GM21576 (cell line): ENCODE results near the gene TGM4.
"Not testable (repeated sequence)": the region's sequence is repeated elsewhere in the genome, so short reads cannot be mapped to it uniquely, and the experiment has no call there.

Experiments used
- ATAC-seq: cut with Tn5 transposase; IDR thresholded peaks from one replicate; pipeline ENCODE4 v1.9.1; 2021; ENCODE audit warnings: mild to moderate bottlenecking, moderate library complexity; ENCODE audit not compliant: unreplicated experiment

Gene TGM4

DNA sequence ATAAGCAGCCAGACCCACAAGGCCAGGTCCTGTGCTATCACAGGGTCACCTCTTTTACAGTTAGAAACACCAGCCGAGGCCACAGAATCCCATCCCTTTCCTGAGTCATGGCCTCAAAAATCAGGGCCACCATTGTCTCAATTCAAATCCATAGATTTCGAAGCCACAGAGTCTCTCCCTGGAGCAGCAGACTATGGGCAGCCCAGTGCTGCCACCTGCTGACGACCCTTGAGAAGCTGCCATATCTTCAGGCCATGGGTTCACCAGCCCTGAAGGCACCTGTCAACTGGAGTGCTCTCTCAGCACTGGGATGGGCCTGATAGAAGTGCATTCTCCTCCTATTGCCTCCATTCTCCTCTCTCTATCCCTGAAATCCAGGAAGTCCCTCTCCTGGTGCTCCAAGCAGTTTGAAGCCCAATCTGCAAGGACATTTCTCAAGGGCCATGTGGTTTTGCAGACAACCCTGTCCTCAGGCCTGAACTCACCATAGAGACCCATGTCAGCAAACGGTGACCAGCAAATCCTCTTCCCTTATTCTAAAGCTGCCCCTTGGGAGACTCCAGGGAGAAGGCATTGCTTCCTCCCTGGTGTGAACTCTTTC, 39.6 kb downstream of the TGM4 start:
- ATAC-seq = no peak

GRCh38 chr3:44914936-44915335, 40.5 kb downstream of the TGM4 start:
- no peak for ATAC-seq

DNA sequence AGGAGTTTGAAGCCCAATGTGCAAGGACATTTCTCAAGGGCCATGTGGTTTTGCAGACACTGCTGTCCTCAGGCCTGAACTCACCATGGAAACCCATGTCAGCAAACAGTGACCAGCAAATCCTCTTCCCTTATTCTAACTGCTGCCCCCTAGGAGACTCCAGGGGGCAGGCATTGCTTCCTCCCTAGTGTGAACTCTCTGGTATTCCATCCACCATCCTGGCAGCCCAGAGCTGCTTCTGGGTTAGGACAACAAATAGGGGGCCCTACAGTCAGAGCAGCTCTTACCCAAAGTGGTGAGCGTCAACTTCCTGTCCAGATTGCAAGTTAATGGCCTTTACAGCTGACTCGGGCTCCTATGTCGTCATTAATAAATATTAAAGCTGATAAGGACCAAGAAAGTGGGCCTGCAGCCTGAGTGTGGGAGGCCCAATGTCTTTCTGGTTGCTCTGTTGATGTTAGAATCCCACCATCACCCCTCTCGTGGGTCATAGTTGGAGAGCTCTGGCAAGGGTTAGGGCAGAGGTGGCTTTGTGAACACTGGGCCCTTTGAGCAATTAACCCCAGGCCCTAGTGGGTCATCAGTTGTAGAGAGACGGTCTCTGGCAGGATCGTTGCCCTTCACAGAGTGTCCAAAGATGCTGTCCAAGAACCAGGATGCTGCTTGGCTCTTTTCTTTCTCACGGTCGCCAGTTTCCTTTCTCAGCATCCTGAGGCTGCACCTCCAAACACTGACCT, 41.5 kb downstream of the TGM4 start:
- ATAC-seq = no peak

GRCh38 chr3:44918087-44918486, 43.7 kb downstream of the TGM4 start:
- ATAC-seq = no peak

- no peak for ATAC-seq
Observed at GRCh38 chr3:44918581-44918980, 44.2 kb downstream of the TGM4 start.

GRCh38 chr3:44920081-44920480, 45.7 kb downstream of the TGM4 start:
- ATAC-seq = no peak

GRCh38 chr3:44923632-44924456, 49.4 kb downstream of the TGM4 start:
- no peak for ATAC-seq

DNA sequence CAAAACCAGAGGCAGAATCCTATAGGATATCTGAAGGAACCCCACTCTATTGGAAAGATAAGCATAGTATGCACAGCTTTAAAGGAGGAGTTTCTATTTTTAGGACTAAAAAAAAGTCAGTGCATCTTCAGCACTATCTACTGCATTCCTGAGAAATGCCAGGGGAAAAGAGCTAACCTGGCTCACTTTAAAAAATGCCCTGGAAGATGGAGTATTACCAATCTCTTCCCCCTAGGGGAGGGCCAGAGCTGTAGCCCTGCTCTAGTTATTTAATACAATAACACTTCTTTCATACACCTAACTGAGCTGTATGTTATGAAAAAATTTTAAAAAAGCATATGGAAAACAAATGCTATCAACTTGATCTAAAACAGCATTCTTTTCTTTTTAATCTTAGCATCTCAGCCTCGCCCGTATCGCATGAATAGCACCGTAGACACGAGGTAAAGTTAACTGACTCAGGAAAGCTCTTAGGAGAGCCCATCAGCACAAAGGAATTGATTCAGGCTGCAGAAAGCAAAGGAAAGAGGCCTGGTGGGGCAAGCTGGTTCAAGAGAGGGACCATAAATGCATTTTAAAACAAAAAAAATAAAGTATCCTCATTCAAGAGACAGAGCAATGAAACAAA, 50.2 kb downstream of the TGM4 start:
- ATAC-seq = no peak

DNA sequence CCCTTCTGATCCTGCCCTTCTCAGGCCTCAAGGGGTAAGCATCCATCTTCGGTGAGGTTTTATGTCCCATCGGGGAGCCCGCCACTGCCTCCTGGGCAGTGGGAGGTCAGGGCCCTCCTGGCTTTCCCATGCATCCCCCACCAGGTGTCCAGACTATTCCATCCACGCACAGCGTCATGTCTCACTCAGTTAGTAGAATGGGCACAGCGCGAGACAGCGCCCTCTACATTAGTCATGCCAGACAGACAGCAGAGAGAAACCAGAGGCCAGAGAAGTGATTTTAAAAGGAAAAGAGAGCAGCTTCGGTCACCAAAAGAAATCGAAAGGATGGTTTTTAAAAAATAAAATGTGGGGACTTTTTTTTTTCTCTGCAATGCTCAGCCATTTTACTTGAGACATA, 51.8 kb downstream of the TGM4 start:
- ATAC-seq = no peak

GRCh38 chr3:44926921-44927320, 52.5 kb downstream of the TGM4 start:
- no peak for ATAC-seq

DNA sequence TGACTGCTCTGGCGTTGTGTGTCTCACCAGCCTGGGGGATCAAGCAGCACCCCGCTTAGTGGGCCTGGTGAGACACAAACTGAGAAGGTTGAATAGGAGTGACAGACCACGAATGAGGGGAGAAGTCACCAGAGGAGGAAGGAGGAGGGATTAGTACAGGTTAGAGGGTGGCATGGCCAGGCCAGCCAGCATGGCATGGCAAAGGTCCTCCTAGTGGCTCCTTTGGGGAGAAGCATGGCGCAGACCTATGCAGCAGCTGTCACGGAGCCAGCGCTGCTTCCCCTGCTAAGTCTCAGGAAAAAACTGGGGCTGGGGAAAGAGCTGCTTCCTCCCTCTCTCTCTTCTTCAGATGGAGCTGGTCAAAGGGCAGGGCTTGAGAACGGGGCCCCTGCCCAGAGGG, 53.0 kb downstream of the TGM4 start:
- ATAC-seq = no peak

GRCh38 chr3:44929782-44930181, 55.4 kb downstream of the TGM4 start:
- no peak for ATAC-seq

DNA sequence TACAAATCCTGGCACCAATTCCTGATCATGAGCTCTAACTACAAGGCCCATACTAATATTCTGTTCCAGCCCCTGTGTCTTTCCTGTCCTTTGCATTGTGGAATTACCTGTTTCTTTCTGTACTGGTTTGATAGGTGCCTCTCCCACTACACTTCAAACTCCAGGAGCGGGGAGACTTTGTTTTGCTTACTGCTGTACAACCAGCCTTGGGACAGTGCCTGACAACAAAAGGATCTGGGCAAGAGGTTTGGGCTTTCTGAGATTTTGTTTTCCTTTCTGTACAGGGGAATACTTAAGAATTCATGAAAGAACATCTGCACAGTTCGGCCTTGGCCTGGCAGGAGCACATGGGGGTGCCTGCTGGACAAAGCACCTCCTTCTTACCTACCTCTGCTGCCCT, 56.5 kb downstream of the TGM4 start:
- ATAC-seq = no peak

GRCh38 chr3:44931791-44932190, 57.4 kb downstream of the TGM4 start:
- ATAC-seq = no peak

DNA sequence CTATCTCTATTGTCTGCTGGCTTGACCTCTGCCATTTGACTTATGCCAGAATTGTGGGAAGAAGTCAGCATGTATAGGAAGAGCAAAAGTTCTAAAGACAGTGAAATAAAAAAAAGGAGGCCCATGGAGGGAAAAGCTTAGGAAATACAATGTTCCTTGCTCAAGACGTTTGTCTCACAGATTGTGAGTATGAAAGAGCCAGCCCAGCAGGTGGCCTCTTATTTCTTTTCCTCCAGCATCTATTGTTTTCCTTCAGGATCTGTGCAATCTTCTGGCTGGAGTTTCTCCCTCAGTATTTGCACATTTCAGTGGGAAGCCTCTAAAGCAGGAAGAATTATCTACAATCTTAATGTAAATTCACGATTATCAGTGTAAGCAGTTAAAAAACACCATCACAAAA, 57.9 kb downstream of the TGM4 start:
- ATAC-seq = no peak

GRCh38 chr3:44932986-44933944, 58.9 kb downstream of the TGM4 start:
- no peak for ATAC-seq

DNA sequence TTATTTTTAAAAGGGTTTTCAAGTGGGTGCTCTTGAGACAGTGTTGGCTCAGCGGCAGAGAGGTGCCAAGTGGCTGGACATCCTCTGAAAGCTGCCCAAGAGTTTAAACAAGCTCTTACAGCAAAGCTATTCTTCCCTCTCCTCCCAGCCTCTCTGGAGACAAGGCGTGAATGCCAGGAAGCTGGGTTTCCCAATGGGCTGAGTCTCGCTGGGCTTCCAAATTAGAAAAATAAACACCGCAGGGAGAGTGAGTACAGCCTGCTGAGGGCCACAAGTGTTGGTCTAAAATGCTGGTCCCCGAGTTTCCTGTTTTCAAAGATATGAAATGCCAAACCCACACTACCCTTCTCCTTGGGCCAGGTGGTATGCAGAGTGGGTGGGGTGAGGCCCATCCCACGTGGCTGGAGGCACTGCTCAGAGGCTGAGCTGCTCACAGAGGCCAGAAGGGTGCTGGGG, 65.2 kb downstream of the TGM4 start:
- no peak for ATAC-seq

DNA sequence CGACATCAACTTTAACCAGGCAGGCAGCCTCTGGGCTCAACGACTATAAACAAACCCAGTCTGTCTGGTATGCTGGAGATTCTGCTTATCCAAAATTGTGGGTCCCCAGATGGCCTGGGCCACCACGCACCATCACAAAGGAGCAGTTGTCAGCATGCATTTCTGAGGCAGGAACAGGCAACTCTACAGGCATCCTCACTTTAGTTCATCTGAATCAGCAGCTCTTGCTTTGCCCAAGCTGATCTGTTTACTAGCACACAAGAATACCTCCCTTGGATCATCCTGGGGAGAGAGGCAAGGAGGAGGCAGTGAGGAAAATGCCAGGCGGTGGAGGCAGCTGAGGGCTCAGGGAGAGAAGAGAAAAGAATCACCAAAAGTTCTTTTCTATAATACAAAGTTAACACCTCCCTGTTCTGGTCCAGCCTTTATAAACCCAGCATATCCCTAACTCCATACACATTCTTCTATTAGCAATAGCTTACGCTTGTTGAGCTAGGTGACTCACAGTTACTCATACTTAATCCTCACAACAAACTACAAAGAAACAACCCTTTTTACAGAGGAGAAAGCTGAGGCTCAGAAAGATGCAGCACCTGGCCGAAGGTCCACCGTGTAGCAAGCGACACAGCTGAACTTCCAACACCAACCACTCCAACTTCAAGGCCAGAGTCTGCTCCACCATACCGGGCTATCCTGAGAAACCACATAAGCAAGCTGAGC, 68.0 kb downstream of the TGM4 start:
- ATAC-seq = no peak

DNA sequence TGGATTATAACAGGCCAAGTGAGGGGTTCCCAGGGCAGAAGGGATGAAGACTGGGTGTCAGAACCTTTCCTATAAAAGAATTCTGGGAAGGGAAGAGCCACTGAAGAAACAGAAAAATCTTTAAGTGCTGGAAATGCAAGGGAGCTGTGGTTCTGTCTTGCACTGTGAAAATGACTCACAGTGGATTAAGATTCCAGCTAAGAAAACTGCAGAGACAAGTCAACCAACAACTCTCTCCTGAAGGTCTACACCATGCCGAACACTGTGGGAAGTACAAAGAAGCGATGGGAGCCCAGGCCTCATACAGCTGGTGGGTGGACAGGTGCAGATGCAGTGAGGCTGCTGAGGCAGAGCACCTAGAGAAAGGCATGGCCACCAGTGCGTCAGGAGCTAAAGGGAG, 73.8 kb downstream of the TGM4 start:
- ATAC-seq = no peak

- not testable (repeated sequence) for ATAC-seq
Observed at GRCh38 chr3:44949770-44950169, 75.4 kb downstream of the TGM4 start.
